T47D (cell line): ENCODE results near the gene CNOT11.
A peak's percentile ranks its signal among the peaks of the same experiment; 100 is the strongest.

Experiments
- DNase-seq, 2 experiments: peaks; one replicate each; pipeline versions ENCODE4 v3.0.0 to v3.0.0-alpha.2; 2011 to 2012; ENCODE audit warnings: low read depth in 1 of 2, low spot score in 1 of 2
- JUND ChIP-seq: IDR thresholded peaks from 2 replicates; pipeline ENCODE4 v1.6.1; 2012; ENCODE audit warnings: low read depth
- in situ Hi-C: cut with HindIII; loops from 2 replicates; pipeline ENCODE4 v1.10.0; 2016; ENCODE audit warnings: low sequenced_read_pairs, low pct_unique_long_range_greater_than_20kb

CNOT11 gene

GRCh38 chr2:101251844-101252407, 760 bp upstream of the CNOT11 start:
- no peak for TF ChIP-seq JUND
- peak in 1 of 2 experiments; percentile 85 for DNase-seq
- in situ Hi-C loops = no loop called here

GRCh38 chr2:101253013-101253702, 472 bp downstream of the CNOT11 start:
- in situ Hi-C loops = no loop called here
- no peak for TF ChIP-seq JUND

DNA sequence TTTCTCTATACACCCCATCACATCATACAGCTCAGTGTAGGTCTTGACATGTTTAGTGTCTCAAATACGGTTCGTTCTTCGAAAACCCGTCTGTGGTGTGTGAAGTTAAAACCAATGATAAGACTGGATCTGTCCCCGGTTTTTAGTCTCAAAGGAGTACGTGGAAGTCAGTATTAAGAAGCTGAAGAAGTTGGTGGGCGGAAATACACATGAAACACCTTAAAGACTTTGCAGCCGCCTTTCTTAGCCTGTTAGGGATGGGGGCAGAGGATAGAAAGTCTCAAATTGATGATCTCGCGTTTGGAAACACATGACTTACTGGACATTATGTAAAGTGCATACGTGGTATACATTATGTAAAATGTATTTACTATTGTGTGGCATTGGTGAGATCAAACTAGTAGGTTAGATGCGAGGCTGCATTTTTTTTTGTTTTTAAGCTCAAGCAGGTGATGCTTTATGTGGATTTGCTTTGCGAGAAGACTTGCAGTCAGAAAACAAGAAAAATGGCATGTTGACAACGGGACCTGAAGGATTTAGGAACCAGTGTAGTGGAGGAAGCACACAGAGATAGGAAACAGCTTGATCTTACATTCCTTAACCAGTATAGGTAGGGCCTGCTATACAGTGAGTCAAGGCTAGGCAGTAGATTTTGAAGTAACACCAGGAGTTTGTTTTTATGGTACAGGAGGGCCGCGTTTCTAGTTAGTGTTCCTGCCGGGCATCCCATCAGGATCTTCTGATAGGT, 1.2 kb downstream of the CNOT11 start:
- in situ Hi-C loops = no loop called here
- TF ChIP-seq JUND = no peak
- no peak for DNase-seq

More at GRCh38 chr2:101253013-101253702, 472 bp downstream of the CNOT11 start:
- DNase-seq = peak in 1 of 2 experiments; percentile 50

- in situ Hi-C loops = no loop called here
- no peak for DNase-seq
- no peak for TF ChIP-seq JUND
Measured at GRCh38 chr2:101255501-101255900, 2.8 kb downstream of the CNOT11 start.

- DNase-seq = peak in 1 of 2 experiments; percentile 18
- in situ Hi-C loops = no loop called here
- TF ChIP-seq JUND = no peak
Measured at GRCh38 chr2:101256316-101256715, 3.6 kb downstream of the CNOT11 start.

DNA sequence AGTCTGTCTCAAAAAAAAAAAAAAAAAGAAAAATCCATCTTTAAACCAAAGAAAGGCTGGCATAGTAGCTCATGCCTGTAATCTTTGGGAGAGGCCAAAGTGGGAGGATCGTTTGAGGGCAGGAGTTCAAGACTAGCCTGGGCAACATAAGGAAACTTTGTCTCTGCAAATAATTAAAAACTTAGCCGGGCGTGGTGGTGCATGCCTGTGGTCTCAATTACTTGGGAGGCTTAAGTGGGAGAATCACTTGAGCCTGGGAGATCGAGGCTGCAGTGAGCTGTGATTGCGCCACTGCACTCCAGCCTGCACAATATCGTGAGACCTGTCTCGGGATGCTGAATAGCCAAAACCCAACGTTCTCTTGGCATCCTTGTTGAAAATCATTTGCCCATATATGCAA, 6.1 kb downstream of the CNOT11 start:
- DNase-seq = no peak
- in situ Hi-C loops = no loop called here
- no peak for TF ChIP-seq JUND

GRCh38 chr2:101262142-101262541, 9.5 kb downstream of the CNOT11 start:
- no peak for TF ChIP-seq JUND
- in situ Hi-C loops = no loop called here
- DNase-seq = no peak

- TF ChIP-seq JUND = no peak
- no peak for DNase-seq
- in situ Hi-C loops = no loop called here
Measured at GRCh38 chr2:101263377-101263800, 10.7 kb downstream of the CNOT11 start.

DNA sequence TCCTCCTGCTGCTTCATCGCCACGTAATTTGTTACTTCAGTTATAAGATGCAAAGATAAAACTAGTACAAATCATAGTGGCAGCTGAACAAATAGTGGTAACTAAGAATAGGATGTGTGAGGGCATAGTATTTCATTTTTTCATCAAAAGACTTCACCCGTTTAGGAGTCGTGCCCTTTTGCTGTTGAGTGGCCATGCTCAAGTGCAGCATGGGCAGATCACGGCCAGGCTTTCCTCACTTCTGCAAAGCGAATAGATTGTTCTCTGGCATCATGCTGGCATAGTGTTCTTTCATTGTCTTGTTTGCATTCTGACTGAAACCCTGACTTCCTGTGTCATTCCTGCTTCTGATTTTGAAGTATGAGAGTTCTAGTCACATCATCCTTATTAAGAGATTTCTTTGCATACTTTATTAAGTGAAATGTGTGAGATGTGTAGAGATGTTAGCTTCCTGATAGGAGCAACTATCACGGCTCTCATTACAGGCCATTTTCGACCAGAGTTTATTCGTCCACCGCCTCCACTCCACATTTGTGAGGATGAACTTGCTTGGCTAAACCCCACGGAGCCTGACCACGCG, 11.8 kb downstream of the CNOT11 start:
- DNase-seq = no peak
- TF ChIP-seq JUND = no peak
- in situ Hi-C loops = no loop called here

DNA sequence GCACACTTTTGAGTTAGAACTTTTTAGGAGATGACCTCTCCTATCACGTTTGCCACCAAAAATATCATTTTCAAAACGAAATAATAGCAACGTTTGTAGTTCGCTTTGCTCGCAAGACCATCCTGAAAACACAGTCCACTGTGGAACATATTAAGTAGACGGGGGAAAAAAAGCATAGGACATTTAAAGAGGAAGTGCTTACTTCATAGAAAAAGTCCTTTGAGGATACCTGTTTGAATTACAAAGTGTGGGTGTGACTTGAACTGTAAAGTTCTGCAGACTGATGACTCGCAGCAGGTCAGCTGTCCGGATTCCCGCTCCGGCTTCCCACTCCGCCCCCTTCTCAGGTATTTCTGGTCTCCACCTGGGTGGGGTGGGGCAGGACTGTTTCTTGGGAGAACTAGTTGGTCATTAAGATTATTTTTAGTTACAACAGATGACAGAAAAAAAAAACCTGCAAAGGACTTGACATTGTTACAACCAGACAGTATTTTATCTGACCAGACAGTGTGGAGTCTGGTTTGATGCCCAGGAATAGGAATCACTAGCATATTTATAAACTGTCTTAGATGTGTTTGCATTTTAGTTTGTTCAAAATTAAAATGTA, 13.3 kb downstream of the CNOT11 start:
- in situ Hi-C loops = no loop called here
- TF ChIP-seq JUND = no peak
- DNase-seq = no peak

GRCh38 chr2:101267671-101268656, 15.3 kb downstream of the CNOT11 start:
- in situ Hi-C loops = no loop called here
- DNase-seq = no peak
- no peak for TF ChIP-seq JUND
